Heart right ventricle (tissue), 16 donors: Measurements from ENCODE around the gene KRT80. TPM values are rescaled to one million over a fixed set of nuclear protein-coding genes. Genes with fewer than 3 reads are reported as not detected.

Experiments
- ATAC-seq, 8 donors: fragments of 200-7000 bp; cut with Tn5 transposase; one replicate each; pipeline ENCODE4 v1.9.1; 2020; ENCODE audit warnings: mild to moderate bottlenecking in 8 of 8, moderate library complexity in 8 of 8, moderate number of reproducible peaks in 1 of 8
- DNase-seq, 2 donors: peaks; one replicate each; pipeline ENCODE4 v3.0.0-alpha.2; 2020
- H3K27ac ChIP-seq, 10 donors: fragments of 200-600 bp; sonication (generic) in 2 of 10; one replicate each; pipeline versions ENCODE4 v1.5.0 to v1.8.0; 2020 to 2022; ENCODE audit warnings: mild to moderate bottlenecking in 3 of 10
- H3K27me3 ChIP-seq, 7 donors: fragments of 200-600 bp; one replicate each; pipeline ENCODE4 v1.8.0; 2021 to 2022; ENCODE audit warnings: mild to moderate bottlenecking in 2 of 7
- H3K36me3 ChIP-seq, 9 donors: fragments of 200-600 bp; sonication (generic) in 1 of 9; one replicate each; pipeline versions ENCODE4 v1.5.0 to v1.8.0; 2020 to 2022; ENCODE audit warnings: mild to moderate bottlenecking in 2 of 9
- H3K4me1 ChIP-seq, 9 donors: fragments of 200-600 bp; sonication (generic) in 1 of 9; one replicate each; pipeline versions ENCODE4 v1.5.0 to v1.8.0; 2020 to 2022; ENCODE audit warnings: mild to moderate bottlenecking in 4 of 9
- H3K4me3 ChIP-seq, 10 donors: fragments of 200-600 bp; sonication (generic) in 2 of 10; one replicate each; pipeline versions ENCODE4 v1.5.0 to v1.8.0; 2020 to 2022; ENCODE audit warnings: mild to moderate bottlenecking in 7 of 10, moderate library complexity in 2 of 10
- H3K9me3 ChIP-seq, 11 donors: fragments of 200-600 bp in 10 of 11; sonication (generic) in 2 of 11; one replicate each; pipeline versions ENCODE4 v1.5.0 to v1.8.0; 2013 to 2022; ENCODE audit warnings: mild to moderate bottlenecking in 2 of 11, control low read depth in 1 of 11, moderate library complexity in 1 of 11
- CTCF ChIP-seq, 9 donors: fragments of 200-600 bp; sonication (generic) in 2 of 9; IDR thresholded peaks; one replicate each; pipeline versions ENCODE4 v1.5.0 to v1.8.0; 2021 to 2022; ENCODE audit warnings: antibody characterized with exemption in 9 of 9, mild to moderate bottlenecking in 5 of 9, moderate library complexity in 1 of 9
- WGBS, 2 donors: extraction: QIAGEN DNeasy Blood & Tissue Kit; methylation state at CpG; one replicate each; pipeline ENCODE4 v1.1.7; 2013; ENCODE audit warnings: inconsistent platforms in 1 of 2; 5-methylcytosine and 5-hydroxymethylcytosine counted together
- intact Hi-C, 10 donors: fragments of 100-400 bp; cut with DNase I; formaldehyde crosslinking; loops; one replicate each; pipeline versions ENCODE4 v1.11.1 to v1.14.2; 2022
- polyA plus RNA-seq, 2 donors: library from polyadenylated mRNA; stranded (reverse); fragments of 200-250 nt; gene quantifications; one replicate each; pipeline ENCODE4 v1.2.3, GENCODE V29; 2013
- total RNA-seq, 10 donors: library from RNA; stranded (reverse); fragmentation: NEBNext Ultra II Directional in 3 of 10; extraction: Animal tissue kit (Norgen Biotek cat#: 25700) in 3 of 10; gene quantifications; one replicate each; pipeline versions ENCODE4 v1.2.1 to v1.2.4, GENCODE V29; 2021 to 2023
- donor health status: Arrhythmogenic right ventricular cardiomyopathy.
- donor health status: ischemic (EF 13 %, LVEDD 7.1; RV severe dilation, severe dysfunction).
- donor health status: healthy with polysubstance abuse.
- donor health status: DM: no; HTN: yes; CAD: no.
- donor health status: DM: no; HTN: no; CAD: no.
- donor health status: ischemic (EF 25% LVEDD 6.9; RV normal size, moderate dysfunction).
- donor health status: ischemic (EF 25% LVEDD 5.7; RV mildly dilated, moderate dysfunction).
- donor health status: healthy.
- donor health status: DM: yes; HTN: yes; CAD: no.
- donor health status: Ischemic cardiomyopathy.
- donor health status: ischemic (EF 35%, LVEDD 5.7; RV mildly dilated, moderate dysfunction).
- donor health status: nonischemic (EF 11% LVEDD 7.7; RV severe dilation, severe dysfunction).
- donor health status: DM: yes; HTN: yes; CAD: no.
- donor health status: PGD.
- donor health status: ischemic (EF 29% LVEDD 5.4; RV normal size, mild dysfunction).
- donor health status: nonischemic (EF 23%, LVEDD 6.1; RV moderate dilation, normal function).

KRT80 gene
- total and polyA plus RNA-seq, 12 donors, result 0.07 to 0.79 (median 0.16) TPM; not detected in 1

GRCh38 chr12:52235001-52235764 is 43.4 kb upstream of the KRT80 start:
- DNase-seq (no peak), ATAC-seq (no peak)

GRCh38 chr12:52234223-52234810 is 42.5 kb upstream of the KRT80 start:
- Histone ChIP-seq H3K36me3 (no peaks in the 10 kb centered on the region), H3K27me3 (peaks cover 15 to 50% (median 32%) of the 10 kb centered on the region in 7 donors), H3K9me3 (no peaks in the 10 kb centered on the region), H3K27ac (no peak overlapping the region), H3K4me3 (no peak overlapping the region), H3K4me1 (peaks cover 4 to 45% (median 19%) of the 10 kb centered on the region in 9 donors)
- intact Hi-C loops, result no loop called here
- ATAC-seq (no peak), DNase-seq (no peak)
- no peak for TF ChIP-seq CTCF (IDR thresholded peaks at IDR 0.05)
- WGBS, 2 donors, result 75 to 80% methylated on average over 10 of the region's 10 CpGs

More at GRCh38 chr12:52235001-52235764, 43.4 kb upstream of the KRT80 start:
- no peak overlapping the region for H3K4me3 ChIP-seq
- WGBS, 2 donors, result 91 to 92% methylated on average over 15 of the region's 15 CpGs
- no peaks in the 10 kb centered on the region for H3K36me3 ChIP-seq
- no peak overlapping the region for H3K27ac ChIP-seq
- no peak for TF ChIP-seq CTCF (IDR thresholded peaks at IDR 0.05)
- intact Hi-C loops, result no loop called here
- peaks cover 15 to 47% (median 32%) of the 10 kb centered on the region in 7 donors for H3K27me3 ChIP-seq
- no peaks in the 10 kb centered on the region for H3K9me3 ChIP-seq
- H3K4me1 ChIP-seq, result peaks cover 4 to 43% (median 19%) of the 10 kb centered on the region in 9 donors

DNA sequence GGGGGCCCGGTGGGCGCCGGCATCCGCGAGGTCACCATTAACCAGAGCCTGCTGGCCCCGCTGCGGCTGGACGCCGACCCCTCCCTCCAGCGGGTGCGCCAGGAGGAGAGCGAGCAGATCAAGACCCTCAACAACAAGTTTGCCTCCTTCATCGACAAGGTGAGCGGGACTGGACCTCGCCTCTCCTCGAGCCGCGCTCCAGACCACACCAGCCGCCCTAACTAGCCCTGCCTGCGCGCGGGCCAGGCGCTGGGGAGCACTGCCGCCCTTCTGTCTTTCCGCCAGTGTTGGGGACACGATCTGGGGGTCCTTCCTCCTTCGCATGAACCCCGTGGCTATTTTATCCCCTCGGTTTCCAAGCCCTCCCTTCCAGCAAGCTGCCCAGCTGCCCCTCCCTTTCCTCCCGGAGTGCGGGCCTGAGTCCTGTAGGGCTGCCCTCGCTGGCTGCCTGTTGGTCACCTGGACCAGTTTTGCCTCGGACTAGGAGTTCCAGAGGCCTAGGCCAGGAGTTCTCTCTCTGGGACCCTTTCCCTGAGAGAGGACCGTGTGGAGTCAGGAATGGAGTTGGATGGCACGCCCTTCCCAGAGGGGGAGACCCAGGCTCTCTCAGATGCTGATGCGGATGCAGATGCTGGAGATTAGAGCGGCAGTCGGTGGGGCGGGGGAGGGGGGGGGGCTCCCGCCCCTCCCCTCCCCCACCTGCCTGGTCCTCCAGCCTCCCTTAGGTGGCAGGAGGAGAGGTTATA is 41.8 kb upstream of the KRT80 start:
- no peak for TF ChIP-seq CTCF (IDR thresholded peaks at IDR 0.05)
- DNase-seq, result no peak
- peak overlapping the region in 5 of 10 donors; percentile 3 to 14 (median 10) for H3K4me3 ChIP-seq
- no peak for ATAC-seq
- H3K27ac ChIP-seq, result no peak overlapping the region
- WGBS, 2 donors, result 9 to 21% methylated on average over 37 to 40 of the region's 40 CpGs
- no peaks in the 10 kb centered on the region for H3K9me3 ChIP-seq
- intact Hi-C loops, result no loop called here
- H3K27me3 ChIP-seq, result peaks cover 15 to 52% (median 32%) of the 10 kb centered on the region in 7 donors
- peaks cover 4 to 45% (median 19%) of the 10 kb centered on the region in 9 donors for H3K4me1 ChIP-seq
- no peaks in the 10 kb centered on the region for H3K36me3 ChIP-seq
